ENCODE data around the gene SLC22A17.
"Not testable (repeated sequence)": the region's sequence is repeated elsewhere in the genome, so short reads cannot be mapped to it uniquely, and the experiment has no call there.

SLC22A17 gene

DNA sequence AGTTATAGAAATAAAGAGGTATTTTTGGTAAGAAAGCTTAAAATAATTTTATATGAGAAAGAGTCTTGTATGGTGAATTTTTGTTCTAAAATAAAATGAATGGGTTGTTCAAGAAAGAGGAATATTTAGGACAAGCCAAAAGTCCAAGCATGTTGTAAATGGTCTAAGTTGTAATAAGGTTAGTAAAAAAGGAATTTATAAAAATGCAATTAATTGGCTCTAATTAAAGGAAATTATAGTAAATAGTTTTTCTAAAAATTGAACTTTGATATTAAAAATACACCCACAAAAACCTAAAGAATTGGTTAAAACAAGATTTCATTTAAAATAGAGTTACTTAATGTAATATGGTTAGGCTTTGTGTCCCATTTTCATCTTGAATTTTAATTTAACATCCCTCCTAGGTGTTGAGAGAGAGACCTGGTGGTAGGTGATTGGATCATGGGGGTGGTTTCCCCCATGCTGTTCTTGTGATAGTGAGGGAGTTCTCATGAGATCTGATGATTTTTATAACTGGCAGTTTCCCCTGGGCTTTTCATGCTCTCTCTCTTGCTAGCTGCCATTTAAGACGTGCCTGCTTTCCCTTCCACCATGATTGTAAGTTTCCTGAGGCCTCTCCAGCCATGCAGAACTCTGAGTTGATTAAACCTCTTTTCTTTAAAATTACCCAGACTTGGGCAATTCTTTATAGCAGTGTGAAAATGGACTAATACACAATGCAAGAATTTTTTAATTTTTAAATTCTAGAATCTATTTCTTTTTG, 13.0 kb downstream of the SLC22A17 start:
- no peak for DNase-seq (ENCODE audit: low read depth in 2 of 2)

DNA sequence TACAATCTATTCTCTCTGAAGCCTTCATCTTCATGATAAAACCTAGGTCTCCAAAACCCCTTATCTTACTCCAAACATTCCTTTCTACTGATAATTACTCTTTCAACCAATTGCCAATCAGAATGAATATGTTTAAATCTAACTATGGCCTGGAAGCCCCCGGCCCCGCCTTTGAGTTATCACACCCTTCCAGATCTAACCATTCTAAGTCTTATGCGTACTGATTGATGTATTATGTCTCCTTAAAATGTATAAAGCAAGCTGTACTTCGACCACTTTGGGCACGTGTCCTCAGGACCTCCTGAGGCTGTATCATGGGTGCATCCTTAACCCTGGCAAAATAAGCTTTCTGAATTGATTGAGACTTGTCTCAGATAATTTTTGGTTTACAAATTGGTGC, 17.1 kb downstream of the SLC22A17 start:
- no peak for DNase-seq (ENCODE audit: low read depth in 2 of 2)

DNA sequence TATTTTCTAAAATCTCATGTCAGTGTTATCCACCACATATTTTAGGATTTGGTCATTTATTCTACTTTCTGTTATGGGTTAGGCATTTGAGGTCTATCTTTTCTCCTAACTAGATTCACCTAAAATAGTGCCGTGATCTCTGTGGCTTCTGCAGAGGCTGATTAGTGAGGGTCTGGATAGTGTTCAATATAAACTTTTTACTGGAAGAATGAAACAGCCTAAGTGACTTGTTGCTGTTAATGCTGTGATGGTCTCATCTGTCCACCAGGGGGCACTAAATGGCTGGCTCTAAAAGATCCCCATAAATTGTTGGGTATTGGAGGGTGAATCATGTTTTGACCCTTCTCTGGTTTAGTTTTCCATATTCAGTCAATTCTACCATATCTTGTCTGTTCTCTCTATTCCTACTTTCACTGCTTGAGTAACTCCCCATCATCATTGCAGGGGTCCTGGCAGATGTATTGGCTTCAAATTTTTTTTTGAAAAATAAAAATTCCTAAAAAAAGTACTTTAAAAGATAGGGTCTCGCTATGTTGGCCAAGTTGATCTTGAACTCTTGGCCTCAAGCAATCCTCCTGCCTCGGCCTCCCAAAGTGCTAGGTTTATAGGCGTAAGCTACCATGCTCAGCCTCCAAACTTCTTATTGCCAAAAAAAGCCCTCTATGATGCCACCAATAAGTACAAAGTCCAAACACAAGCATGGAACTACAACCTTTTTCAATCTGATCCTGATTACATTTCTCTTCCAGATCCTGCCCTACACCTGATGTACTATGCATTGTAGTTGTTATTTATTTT, 24.5 kb downstream of the SLC22A17 start:
- peak; percentile 31 to 57 for DNase-seq (ENCODE audit: low read depth in 2 of 2)

- DNase-seq (ENCODE audit: low read depth in 2 of 2) = no peak
Observed at GRCh38 chr14:23326491-23327332, 26.0 kb downstream of the SLC22A17 start.

DNA sequence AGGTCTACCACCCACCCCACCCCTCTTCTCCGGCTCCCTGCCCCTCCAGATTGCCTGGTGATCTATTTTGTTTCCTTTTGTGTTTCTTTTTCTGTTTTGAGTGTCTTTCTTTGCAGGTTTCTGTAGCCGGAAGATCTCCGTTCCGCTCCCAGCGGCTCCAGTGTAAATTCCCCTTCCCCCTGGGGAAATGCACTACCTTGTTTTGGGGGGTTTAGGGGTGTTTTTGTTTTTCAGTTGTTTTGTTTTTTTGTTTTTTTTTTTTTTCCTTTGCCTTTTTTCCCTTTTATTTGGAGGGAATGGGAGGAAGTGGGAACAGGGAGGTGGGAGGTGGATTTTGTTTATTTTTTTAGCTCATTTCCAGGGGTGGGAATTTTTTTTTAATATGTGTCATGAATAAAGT, 26.9 kb downstream of the SLC22A17 start:
- not testable (repeated sequence) for DNase-seq (ENCODE audit: low read depth in 2 of 2)

GRCh38 chr14:23324993-23325392, 27.7 kb downstream of the SLC22A17 start:
- DNase-seq (ENCODE audit: low read depth in 2 of 2) = no peak

- DNase-seq (ENCODE audit: low read depth in 2 of 2) = no peak
Observed at GRCh38 chr14:23324455-23324846, 28.2 kb downstream of the SLC22A17 start.

GRCh38 chr14:23323838-23324454, 28.7 kb downstream of the SLC22A17 start:
- no peak for DNase-seq (ENCODE audit: low read depth in 2 of 2)

GRCh38 chr14:23322568-23323517, 29.8 kb downstream of the SLC22A17 start:
- no peak for DNase-seq (ENCODE audit: low read depth in 2 of 2)

DNA sequence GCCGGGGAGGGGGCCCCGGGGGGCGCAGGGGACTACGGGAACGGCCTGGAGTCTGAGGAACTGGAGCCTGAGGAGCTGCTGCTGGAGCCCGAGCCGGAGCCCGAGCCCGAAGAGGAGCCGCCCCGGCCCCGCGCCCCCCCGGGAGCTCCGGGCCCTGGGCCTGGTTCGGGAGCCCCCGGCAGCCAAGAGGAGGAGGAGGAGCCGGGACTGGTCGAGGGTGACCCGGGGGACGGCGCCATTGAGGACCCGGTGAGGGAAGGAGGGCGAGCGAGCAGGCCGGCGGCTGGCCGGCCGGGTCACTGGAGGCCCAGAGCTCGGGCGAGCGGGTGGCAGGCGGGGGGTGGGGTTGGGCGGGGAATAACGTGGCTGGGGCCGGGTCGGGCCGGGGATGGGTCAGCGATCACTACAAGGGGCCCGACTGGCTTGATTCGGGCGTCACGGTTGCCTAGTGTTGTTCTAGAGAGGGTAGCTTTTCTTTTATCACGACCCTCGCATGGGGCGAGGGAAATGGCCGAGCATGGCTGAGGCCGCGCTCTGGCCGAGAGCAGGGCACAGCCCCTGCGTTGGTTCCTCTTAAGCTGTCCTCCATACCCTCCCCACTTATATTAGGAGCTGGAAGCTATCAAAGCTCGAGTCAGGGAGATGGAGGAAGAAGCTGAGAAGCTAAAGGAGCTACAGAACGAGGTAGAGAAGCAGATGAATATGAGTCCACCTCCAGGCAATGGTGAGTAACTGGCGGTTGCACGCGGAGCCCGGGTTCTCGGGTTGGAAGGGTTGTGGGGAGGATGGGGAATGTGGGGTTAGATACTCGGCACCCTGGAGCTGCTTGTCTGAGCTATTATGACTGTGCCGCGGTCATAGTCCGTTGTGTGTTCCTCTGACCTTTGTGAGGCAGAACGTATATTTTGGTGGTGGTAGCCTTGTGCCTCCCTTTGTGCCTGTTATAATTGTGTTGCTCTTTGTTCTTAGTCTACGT, 30.8 kb downstream of the SLC22A17 start:
- peak; percentile 30 to 31 for DNase-seq (ENCODE audit: low read depth in 2 of 2)

GRCh38 chr14:23320584-23321571, 31.8 kb downstream of the SLC22A17 start, which contains the start of gene PABPN1:
TSS of gene PABPN1 (plus strand) at chr14:23321457. CDS start at chr14:23321470, 13 bp downstream.
- DNase-seq (ENCODE audit: low read depth in 2 of 2) = peak; percentile 90 to 93

DNA sequence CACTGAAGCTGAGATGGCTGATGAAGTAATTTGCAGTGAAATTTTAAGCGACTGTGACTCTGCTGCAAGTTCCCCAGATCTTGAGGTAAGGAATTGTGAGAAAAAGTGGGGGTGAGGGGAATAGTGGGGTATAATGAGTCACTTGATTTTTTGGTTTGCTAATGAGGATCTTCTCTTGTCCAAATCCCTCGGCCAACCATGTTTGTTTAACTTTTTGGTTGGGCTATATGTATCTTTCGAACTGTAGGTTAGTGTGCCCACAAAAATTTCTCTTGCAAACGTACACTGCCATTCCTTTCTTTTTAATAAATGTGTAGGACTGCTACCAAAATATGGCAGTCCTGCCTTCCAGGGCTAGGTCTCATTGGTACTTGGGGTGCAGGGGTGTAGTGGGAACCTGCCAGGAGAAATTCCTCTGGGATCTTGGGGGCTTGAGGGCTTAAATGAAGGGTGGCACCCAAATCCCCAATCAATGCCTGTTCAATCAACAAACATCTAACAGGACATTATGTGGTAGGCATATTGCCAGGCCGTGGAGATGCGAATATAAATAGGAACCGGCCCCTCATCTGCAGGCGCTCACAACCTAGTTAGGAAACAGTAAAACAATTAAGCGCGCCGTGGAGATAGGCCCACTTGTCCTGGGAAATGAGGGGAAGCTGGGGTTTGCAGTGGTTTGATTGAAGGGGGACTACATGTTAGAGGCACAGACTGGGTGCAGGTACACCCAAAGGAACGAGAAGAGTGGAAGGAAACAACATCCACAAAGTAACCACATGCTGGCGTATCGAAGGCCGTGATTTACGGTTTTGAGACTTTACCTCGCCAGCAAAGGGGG, 32.7 kb downstream of the SLC22A17 start:
- DNase-seq (ENCODE audit: low read depth in 2 of 2) = no peak

DNA sequence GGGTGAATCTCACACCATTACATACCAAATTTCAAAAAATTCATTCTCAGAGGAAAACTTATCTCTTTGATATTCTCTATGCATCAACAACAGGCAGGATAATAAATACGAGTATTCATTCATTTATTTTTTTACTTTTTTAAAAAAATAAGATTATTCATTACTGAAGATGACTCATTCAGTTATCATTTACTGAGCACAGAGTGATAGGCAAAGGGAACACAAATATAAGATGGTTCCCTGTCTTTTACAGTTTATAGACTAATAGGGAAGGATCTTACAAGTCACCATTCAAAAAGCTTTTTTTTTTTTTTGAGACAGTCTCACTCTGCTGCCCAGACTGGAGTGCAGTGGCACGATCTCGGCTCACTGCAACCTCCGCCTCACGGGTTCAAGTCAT, 36.4 kb downstream of the SLC22A17 start:
- DNase-seq (ENCODE audit: low read depth in 2 of 2) = no peak

DNA sequence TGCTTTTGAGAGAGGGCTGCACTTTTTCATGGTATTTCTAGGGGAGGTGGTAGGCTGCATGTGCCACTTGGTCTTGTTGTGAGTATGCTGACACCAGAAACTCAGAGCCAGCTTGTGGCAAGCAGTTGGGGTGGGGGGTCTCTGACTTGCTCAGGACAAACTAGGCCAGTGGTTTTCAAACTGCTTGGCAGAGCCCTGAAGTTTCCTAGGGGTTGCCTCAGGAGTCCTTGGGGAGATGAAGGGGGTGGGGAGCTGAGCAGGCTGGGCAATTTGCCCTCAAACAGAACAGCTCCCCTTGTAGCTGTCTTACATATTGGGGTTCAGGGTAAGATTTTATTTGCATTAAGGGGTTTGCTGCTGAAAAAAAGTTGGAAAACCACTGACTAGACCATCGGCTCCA, 42.1 kb downstream of the SLC22A17 start:
- DNase-seq (ENCODE audit: low read depth in 2 of 2) = no peak

DNA sequence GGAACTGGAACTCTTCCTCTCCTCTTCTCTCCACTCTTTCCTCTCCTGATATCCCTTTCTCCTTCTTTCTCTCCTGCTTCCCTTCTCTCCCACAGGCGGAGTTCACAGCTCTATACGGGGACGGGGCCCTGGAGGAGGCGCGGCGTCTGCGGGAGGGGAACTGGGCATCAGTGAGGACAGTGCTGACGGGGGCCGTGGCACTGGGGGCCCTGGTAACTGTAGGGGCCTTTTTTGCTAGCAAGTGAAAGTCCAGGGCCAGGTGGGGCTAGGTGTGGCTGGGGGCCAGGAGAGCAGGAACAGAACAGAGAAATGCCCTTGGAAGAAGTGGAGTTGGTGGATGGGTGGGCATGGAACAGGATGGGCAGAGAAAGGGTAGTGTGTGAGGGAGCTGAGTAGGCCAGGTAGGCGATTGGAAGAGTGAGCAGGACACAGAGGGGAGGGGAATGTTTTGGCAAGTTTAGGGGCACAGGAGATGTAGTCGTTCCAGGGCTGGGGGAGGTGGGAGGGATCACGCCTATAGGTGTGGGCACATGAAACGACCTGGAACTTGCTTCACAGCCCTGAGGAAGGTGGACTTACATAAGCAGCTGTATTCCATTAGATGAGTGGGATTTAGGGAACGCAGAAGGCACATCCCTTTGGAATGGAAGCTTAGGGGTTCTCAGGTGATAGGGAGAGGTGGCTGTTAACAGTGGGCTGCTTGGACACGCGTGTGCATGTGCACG, 43.8 kb downstream of the SLC22A17 start:
- DNase-seq (ENCODE audit: low read depth in 2 of 2) = no peak

Measured in stimulated activated CD4-positive, alpha-beta T cell treated with anti-CD3 and anti-CD28 coated beads, Interleukin-1b, Interleukin-23, amount 100 ng/mL, for 4 hours (primary cell).